SK-N-SH (cell line): ENCODE results near the gene PCSK7. TPM values are rescaled to one million over a fixed set of nuclear protein-coding genes. Genes with fewer than 3 reads are reported as not detected.

Experiments used
- CTCF ChIA-PET: fragments of 300-600, 350-600 bp; formaldehyde crosslinking; extraction: SDS; loops from one replicate; lab custom pipeline; 2021; lab: Yijun Ruan, JAX
- POLR2A ChIA-PET: fragments of 350-600 bp; sonication (Branson Sonifier 250); formaldehyde crosslinking; extraction: SDS; loops from one replicate; lab custom pipeline; 2020; ENCODE audit warnings: antibody characterized with exemption, inconsistent platforms; lab: Yijun Ruan, JAX
- DNase-seq: peaks from one replicate; pipeline ENCODE4 v3.0.0; 2012
- H2AFZ ChIP-seq: fragments of 200-600 bp; sonication (generic); 2 replicates; pipeline ENCODE4 v1.8.1; 2016; ENCODE audit warnings: antibody characterized with exemption, mild to moderate bottlenecking, low read depth
- H3F3A ChIP-seq: fragments of 200-600 bp; sonication (generic); replicated peaks from 2 replicates; pipeline ENCODE3; 2016; ENCODE audit warnings: antibody characterized with exemption, mild to moderate bottlenecking; ENCODE audit not compliant: insufficient read depth
- H3K27ac ChIP-seq, 2 experiments: fragments of 200-500 bp in 1 of 2; fragments of 200-600 bp in 1 of 2; sonication (Bioruptor generic) in 1 of 2; sonication (generic), shearing (Covaris generic) in 1 of 2; 2 replicates each; pipeline versions ENCODE4 v1.5.1 to v1.6.1; 2014 to 2016; ENCODE audit warnings: low read depth in 2 of 2, inconsistent platforms in 1 of 2, low read length in 1 of 2, mild to moderate bottlenecking in 1 of 2, mixed read lengths in 1 of 2
- H3K27me3 ChIP-seq: fragments of 200-600 bp; sonication (generic), shearing (Covaris generic); 2 replicates; pipeline ENCODE4 v1.6.1; 2016; ENCODE audit warnings: mixed run types; ENCODE audit not compliant: insufficient read depth
- H3K36me3 ChIP-seq, 2 experiments: fragments of 200-500 bp in 1 of 2; fragments of 200-600 bp in 1 of 2; sonication (Bioruptor generic) in 1 of 2; sonication (generic) in 1 of 2; replicated peaks in 1 of 2; 2 replicates each; pipeline versions ENCODE3 to v1.5.1; 2014 to 2016; ENCODE audit warnings: low read length in 1 of 2, mild to moderate bottlenecking in 1 of 2; ENCODE audit not compliant: insufficient read depth in 2 of 2, control insufficient read depth in 1 of 2
- H3K4me1 ChIP-seq, 2 experiments: fragments of 200-500 bp in 1 of 2; fragments of 200-600 bp in 1 of 2; sonication (Bioruptor generic) in 1 of 2; sonication (generic), shearing (Covaris generic) in 1 of 2; 2 replicates each; pipeline versions ENCODE4 v1.5.1 to v1.6.1; 2014 to 2016; ENCODE audit warnings: low read depth in 1 of 2, low read length in 1 of 2, mixed run types in 1 of 2; ENCODE audit not compliant: insufficient read depth in 2 of 2, control insufficient read depth in 1 of 2
- H3K4me2 ChIP-seq: fragments of 200-600 bp; sonication (generic), shearing (Covaris generic); 2 replicates; pipeline ENCODE4 v1.6.1; 2017; ENCODE audit warnings: mixed run types
- H3K4me3 ChIP-seq, 2 experiments: fragments of 200-500 bp in 1 of 2; fragments of 200-600 bp in 1 of 2; sonication (Bioruptor generic) in 1 of 2; sonication (generic), shearing (Covaris generic) in 1 of 2; 2 replicates each; pipeline versions ENCODE4 v1.5.1 to v1.8.1; 2014 to 2016; ENCODE audit warnings: low read depth in 2 of 2, inconsistent platforms in 1 of 2, low read length in 1 of 2, mild to moderate bottlenecking in 1 of 2, mixed read lengths in 1 of 2, moderate library complexity in 1 of 2
- H3K79me2 ChIP-seq: fragments of 200-600 bp; sonication (generic); 2 replicates; pipeline ENCODE4 v1.8.1; 2017; ENCODE audit warnings: mild to moderate bottlenecking; ENCODE audit not compliant: insufficient read depth
- H3K9ac ChIP-seq: fragments of 200-600 bp; sonication (generic); 2 replicates; pipeline ENCODE4 v1.6.1; 2017; ENCODE audit warnings: mixed run types
- H3K9me2 ChIP-seq: fragments of 200-600 bp; sonication (generic); 2 replicates; pipeline ENCODE4 v1.6.1; 2017; ENCODE audit warnings: mixed run types
- H3K9me3 ChIP-seq: fragments of 200-600 bp; sonication (generic); 2 replicates; pipeline ENCODE4 v1.6.1; 2017; ENCODE audit warnings: mixed run types, mild to moderate bottlenecking, moderate library complexity
- H4K20me1 ChIP-seq: fragments of 200-600 bp; sonication (generic); 2 replicates; pipeline ENCODE4 v1.6.1; 2017; ENCODE audit warnings: mild to moderate bottlenecking, mixed run types; ENCODE audit not compliant: insufficient read depth
- EP300 ChIP-seq, 2 experiments: IDR thresholded peaks; 2 replicates each; pipeline versions ENCODE4 v1.4.0 to v1.6.1; 2012; ENCODE audit warnings: borderline replicate concordance in 1 of 2, low read depth in 1 of 2, low read length in 1 of 2
- EZH2phosphoT487 ChIP-seq: fragments of 200-600 bp; sonication (generic); IDR thresholded peaks from 2 replicates; pipeline ENCODE4 v1.6.1; 2017; ENCODE audit warnings: low read depth, mixed run types, mild to moderate bottlenecking, antibody characterized with exemption, moderate library complexity, borderline replicate concordance
- JUND ChIP-seq: IDR thresholded peaks from 2 replicates; pipeline ENCODE4 v1.4.0; 2012
- MEF2A ChIP-seq: IDR thresholded peaks from 2 replicates; pipeline ENCODE4 v1.4.0; 2012; ENCODE audit warnings: low read depth, borderline replicate concordance
- POLR2AphosphoS5 ChIP-seq: IDR thresholded peaks from 2 replicates; pipeline ENCODE4 v1.6.1; 2012; ENCODE audit warnings: low read depth, low read length
- RCOR1 ChIP-seq: fragments of 150-350 bp; IDR thresholded peaks from 2 replicates; pipeline ENCODE4 v1.6.1; 2017; ENCODE audit warnings: antibody characterized with exemption, low read length
- RXRA ChIP-seq: IDR thresholded peaks from 2 replicates; pipeline ENCODE4 v1.4.0; 2012; ENCODE audit warnings: low read depth, mild to moderate bottlenecking, borderline replicate concordance
- SIN3A ChIP-seq: IDR thresholded peaks from 2 replicates; pipeline ENCODE4 v1.6.1; 2012; ENCODE audit warnings: low read depth, mild to moderate bottlenecking, low read length, moderate library complexity, borderline replicate concordance
- SMC3 ChIP-seq: IDR thresholded peaks from 2 replicates; pipeline ENCODE4 v1.6.1; 2012; ENCODE audit warnings: low read depth, low read length, improper control_type of control experiment
- ZBTB33 ChIP-seq: IDR thresholded peaks from 2 replicates; pipeline ENCODE4 v1.4.0; 2012; ENCODE audit warnings: low read depth, borderline replicate concordance
- WGBS: methylation state at CpG from one replicate; pipeline ENCODE4 v1.1.6; 2017; ENCODE audit warnings: low lambda C conversion rate; 5-methylcytosine and 5-hydroxymethylcytosine counted together
- polyA plus RNA-seq, 3 experiments: library from polyadenylated mRNA; depleted of rRNA; stranded (reverse); fragments of >200 nt; gene quantifications; 2 replicates each; pipeline ENCODE4 v1.2.3, GENCODE V29; 2012
- TF ChIP-seq, protein P1 (sequence below): fragments of 150-350 bp; IDR thresholded peaks from 2 replicates; pipeline ENCODE4 v1.6.1; 2016; ENCODE audit warnings: mild to moderate bottlenecking, low read depth, low read length
- TF ChIP-seq, protein P2 (sequence below): fragments of 150-350 bp; IDR thresholded peaks from 2 replicates; pipeline ENCODE4 v1.6.1; 2017; ENCODE audit warnings: antibody characterized with exemption, low read length, low read depth, borderline replicate concordance

Gene PCSK7
- polyA plus RNA-seq, 1 of the 3 experiments (the other 2 are of a cell fraction): 49.7 TPM

DNA sequence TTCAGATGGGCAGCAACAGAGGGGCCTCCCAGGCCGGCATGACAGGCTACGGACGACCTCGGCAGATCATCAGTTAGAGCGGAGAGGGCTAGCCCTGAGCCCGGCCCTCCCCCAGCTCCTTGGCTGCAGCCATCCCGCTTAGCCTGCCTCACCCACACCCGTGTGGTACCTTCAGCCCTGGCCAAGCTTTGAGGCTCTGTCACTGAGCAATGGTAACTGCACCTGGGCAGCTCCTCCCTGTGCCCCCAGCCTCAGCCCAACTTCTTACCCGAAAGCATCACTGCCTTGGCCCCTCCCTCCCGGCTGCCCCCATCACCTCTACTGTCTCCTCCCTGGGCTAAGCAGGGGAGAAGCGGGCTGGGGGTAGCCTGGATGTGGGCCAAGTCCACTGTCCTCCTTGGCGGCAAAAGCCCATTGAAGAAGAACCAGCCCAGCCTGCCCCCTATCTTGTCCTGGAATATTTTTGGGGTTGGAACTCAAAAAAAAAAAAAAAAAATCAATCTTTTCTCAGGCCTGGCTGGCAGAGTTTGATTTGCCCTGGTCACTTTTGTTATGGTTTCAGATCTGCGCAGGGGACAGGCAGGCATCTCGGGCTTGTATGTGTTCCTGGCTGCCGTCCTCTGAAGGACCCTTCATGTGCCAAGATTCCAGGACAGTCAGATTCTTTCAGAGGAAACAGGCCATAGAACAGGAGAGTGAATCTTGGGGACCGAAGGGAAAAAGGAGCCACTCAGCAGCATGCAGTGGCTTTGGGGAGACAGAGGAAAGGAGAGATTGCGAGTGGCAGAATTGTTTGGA lies 27.4 kb downstream of the PCSK7 start (continued):
- no peak for TF ChIP-seq SMC3
- TF ChIP-seq, all 33 proteins: peak for 0

GRCh38 chr11:117203069-117203407 lies 28.8 kb downstream of the PCSK7 start:
- peaks cover 8 to 13% of the 10 kb centered on the region in 2 experiments; a peak in 3 of 4 replicates for H3K4me1 ChIP-seq
- no peak overlapping the region for H3K4me3 ChIP-seq
- TF ChIP-seq ZBTB33: no peak
- TF ChIP-seq, protein P1, sequence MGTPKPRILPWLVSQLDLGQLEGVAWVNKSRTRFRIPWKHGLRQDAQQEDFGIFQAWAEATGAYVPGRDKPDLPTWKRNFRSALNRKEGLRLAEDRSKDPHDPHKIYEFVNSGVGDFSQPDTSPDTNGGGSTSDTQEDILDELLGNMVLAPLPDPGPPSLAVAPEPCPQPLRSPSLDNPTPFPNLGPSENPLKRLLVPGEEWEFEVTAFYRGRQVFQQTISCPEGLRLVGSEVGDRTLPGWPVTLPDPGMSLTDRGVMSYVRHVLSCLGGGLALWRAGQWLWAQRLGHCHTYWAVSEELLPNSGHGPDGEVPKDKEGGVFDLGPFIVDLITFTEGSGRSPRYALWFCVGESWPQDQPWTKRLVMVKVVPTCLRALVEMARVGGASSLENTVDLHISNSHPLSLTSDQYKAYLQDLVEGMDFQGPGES: no peak
- TF ChIP-seq JUND: no peak
- no peak for TF ChIP-seq POLR2AphosphoS5
- TF ChIP-seq EZH2phosphoT487: no peak
- no peak for TF ChIP-seq RCOR1
- TF ChIP-seq, protein P2, sequence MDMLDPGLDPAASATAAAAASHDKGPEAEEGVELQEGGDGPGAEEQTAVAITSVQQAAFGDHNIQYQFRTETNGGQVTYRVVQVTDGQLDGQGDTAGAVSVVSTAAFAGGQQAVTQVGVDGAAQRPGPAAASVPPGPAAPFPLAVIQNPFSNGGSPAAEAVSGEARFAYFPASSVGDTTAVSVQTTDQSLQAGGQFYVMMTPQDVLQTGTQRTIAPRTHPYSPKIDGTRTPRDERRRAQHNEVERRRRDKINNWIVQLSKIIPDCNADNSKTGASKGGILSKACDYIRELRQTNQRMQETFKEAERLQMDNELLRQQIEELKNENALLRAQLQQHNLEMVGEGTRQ: no peak
- TF ChIP-seq RXRA: no peak
- TF ChIP-seq SIN3A: no peak
- TF ChIP-seq EP300 (IDR thresholded peaks at IDR 0.05; ENCODE audit: borderline replicate concordance in 1 of 2, low read depth in 1 of 2, low read length in 1 of 2): no peak
- no peak for TF ChIP-seq MEF2A
- H3K9me3 ChIP-seq: no peaks in the 10 kb centered on the region
- H3K27ac ChIP-seq: no peak overlapping the region
- H3K36me3 ChIP-seq: peaks cover 0 to 23% of the 10 kb centered on the region in 2 experiments
- no peak overlapping the region for H3K9ac ChIP-seq
- no peaks in the 10 kb centered on the region for H3K9me2 ChIP-seq
- H4K20me1 ChIP-seq: peaks cover 26% of the 10 kb centered on the region; the same call in 1 of the 2 replicates
- ChIA-PET CTCF (interaction anchor here (0.8 kb wide), 1 partner anchor 13 kb away, joined by 3 read pairs; no protein-coding TSS in a partner anchor), POLR2A (interaction anchor here (1.0 kb wide), 2 partner anchors 12 to 28 kb away, joined by 3 read pairs; partner anchors contain the start of gene PCSK7)
- peak overlapping the region; percentile 77; the same call in 1 of the 2 replicates for H3K4me2 ChIP-seq
- H3F3A ChIP-seq: peaks cover 23% of the 10 kb centered on the region
- no peak for DNase-seq
- peaks cover 59% of the 10 kb centered on the region for H3K79me2 ChIP-seq
- H2AFZ ChIP-seq: no peak overlapping the region
- no peaks in the 10 kb centered on the region for H3K27me3 ChIP-seq
- WGBS: 92% methylated on average over 2 of the region's 10 CpGs
